Endothelial cell of umbilical vein (primary cell): ENCODE data around the gene WDR49. TPM values are rescaled to one million over a fixed set of nuclear protein-coding genes. Genes with fewer than 3 reads are reported as not detected.

ENCODE experiments used
- BruUV-seq: library from RNA; stranded (reverse); fragments of 400-500 nt; replicated peaks from 2 replicates; lab custom pipeline; 2021; lab: Mats Ljungman, UMichigan
- CTCF ChIA-PET: fragments of 300-600, 350-600 bp; sonication (Branson Sonifier 250); formaldehyde crosslinking; loops from one replicate; lab custom pipeline; 2021; ENCODE audit warnings: antibody characterized with exemption, inconsistent platforms; lab: Charles Lee
- POLR2A ChIA-PET: fragments of 300-600, 350-600 bp; sonication (Branson Sonifier 250); formaldehyde crosslinking; loops from one replicate; lab custom pipeline; 2021; ENCODE audit warnings: antibody characterized with exemption, inconsistent platforms; lab: Charles Lee
- DNase-seq: peaks from one replicate; pipeline ENCODE4 v3.0.0-alpha.2; 2011; ENCODE audit warnings: low read depth, low spot score
- FAIRE-seq: peaks from 2 replicates; lab custom pipeline; 2011; peaks lifted over from hg19 to GRCh38; lab: Jason Lieb, UNC
- H2AFZ ChIP-seq: 2 replicates; pipeline ENCODE4 v1.6.0; 2012; ENCODE audit warnings: low read depth, low read length, control low read depth, inconsistent platforms
- H3K27ac ChIP-seq: 2 replicates; pipeline ENCODE4 v1.5.1; 2011; ENCODE audit warnings: low read depth, mild to moderate bottlenecking, control low read depth, low read length, moderate library complexity; ENCODE audit not compliant: insufficient read depth
- H3K27me3 ChIP-seq, 2 experiments: 2 replicates each; pipeline versions ENCODE4 v1.6.0 to v1.6.1; 2011; ENCODE audit warnings: low read length in 2 of 2, mixed read lengths in 1 of 2; ENCODE audit not compliant: control insufficient read depth in 2 of 2, insufficient read depth in 2 of 2
- H3K36me3 ChIP-seq, 2 experiments: 2 replicates in 1 of 2; 3 replicates in 1 of 2; pipeline ENCODE4 v1.5.1; 2011; ENCODE audit warnings: low read length in 2 of 2, mild to moderate bottlenecking in 1 of 2, moderate library complexity in 1 of 2; ENCODE audit not compliant: control insufficient read depth in 2 of 2, insufficient read depth in 2 of 2; ENCODE audit errors: extremely low read depth in 1 of 2
- H3K4me1 ChIP-seq: 3 replicates; pipeline ENCODE4 v1.5.1; 2011; ENCODE audit warnings: mild to moderate bottlenecking, low read length; ENCODE audit not compliant: control insufficient read depth, insufficient read depth; ENCODE audit errors: extremely low read depth
- H3K4me2 ChIP-seq: 2 replicates; pipeline ENCODE4 v1.6.1; 2011; ENCODE audit warnings: low read length, control low read depth, mixed read lengths; ENCODE audit not compliant: insufficient read depth
- H3K4me3 ChIP-seq, 3 experiments: fragments of 200-600 bp in 1 of 3; sonication (generic), shearing (Covaris generic) in 1 of 3; replicated peaks in 1 of 3; 2 replicates each; pipeline ENCODE4 v1.5.1; 2011 to 2016; ENCODE audit warnings: control low read depth in 3 of 3, low read length in 3 of 3, mild to moderate bottlenecking in 2 of 3, inconsistent platforms in 1 of 3, low read depth in 1 of 3, moderate library complexity in 1 of 3; ENCODE audit not compliant: insufficient read depth in 1 of 3
- H3K79me2 ChIP-seq: 2 replicates; pipeline ENCODE4 v1.6.0; 2012; ENCODE audit warnings: low read length, inconsistent platforms; ENCODE audit not compliant: control insufficient read depth, insufficient read depth
- H3K9ac ChIP-seq: replicated peaks from 2 replicates; pipeline ENCODE3; 2011; ENCODE audit warnings: low read length, control low read depth; ENCODE audit not compliant: insufficient read depth; ENCODE audit errors: extremely low read depth
- H3K9me1 ChIP-seq: replicated peaks from 3 replicates; pipeline ENCODE4 v1.6.0; 2011; ENCODE audit warnings: mild to moderate bottlenecking, low read length; ENCODE audit not compliant: control insufficient read depth, insufficient read depth; ENCODE audit errors: extremely low read depth
- H3K9me3 ChIP-seq: replicated peaks from 2 replicates; pipeline ENCODE4 v1.5.1; 2012; ENCODE audit warnings: low read length, inconsistent platforms; ENCODE audit not compliant: control insufficient read depth, insufficient read depth
- H4K20me1 ChIP-seq: replicated peaks from 2 replicates; pipeline ENCODE3; 2011; ENCODE audit warnings: mild to moderate bottlenecking, low read length; ENCODE audit not compliant: control insufficient read depth, insufficient read depth; ENCODE audit errors: extremely low read depth
- CTCF ChIP-seq, 2 donors: IDR thresholded peaks; 1 replicate in 1 of 2; 2 replicates in 1 of 2; pipeline ENCODE4 v1.5.1; 2011; ENCODE audit warnings: low read length in 2 of 2, mild to moderate bottlenecking in 2 of 2, moderate library complexity in 2 of 2, control low read depth in 1 of 2, inconsistent platforms in 1 of 2, low read depth in 1 of 2; ENCODE audit not compliant: insufficient read depth in 1 of 2; ENCODE audit errors: extremely low read depth in 1 of 2
- EZH2 ChIP-seq: IDR thresholded peaks from 2 replicates; pipeline ENCODE4 v1.6.1; 2012; ENCODE audit warnings: borderline replicate concordance, low read depth, mild to moderate bottlenecking, moderate library complexity, low read length, inconsistent platforms; ENCODE audit not compliant: severe bottlenecking
- FOS ChIP-seq: IDR thresholded peaks from 2 replicates; pipeline ENCODE4 v1.6.1; 2011; ENCODE audit warnings: mild to moderate bottlenecking, low read length, moderate library complexity, borderline replicate concordance; ENCODE audit not compliant: insufficient read depth
- GATA2 ChIP-seq: IDR thresholded peaks from 2 replicates; pipeline ENCODE4 v1.7.0; 2011; ENCODE audit warnings: low read depth, mild to moderate bottlenecking, moderate library complexity, mixed read lengths, low read length; ENCODE audit not compliant: insufficient read length, insufficient read depth
- MAX ChIP-seq: IDR thresholded peaks from 2 replicates; pipeline ENCODE4 v1.6.1; 2011; ENCODE audit not compliant: insufficient read depth, insufficient read length
- MYC ChIP-seq: IDR thresholded peaks from one replicate; pipeline ENCODE4 v1.6.1; 2011; ENCODE audit warnings: mild to moderate bottlenecking, low read depth, low read length
- POLR2A ChIP-seq: IDR thresholded peaks from 2 replicates; pipeline ENCODE4 v1.6.1; 2012; ENCODE audit warnings: low read depth, mild to moderate bottlenecking, control low read depth, low read length
- POLR2AphosphoS5 ChIP-seq: IDR thresholded peaks from 2 replicates; pipeline ENCODE4 v1.6.1; 2012; ENCODE audit warnings: low read depth, mild to moderate bottlenecking, control low read depth, low read length, moderate library complexity; ENCODE audit not compliant: insufficient read depth
- dilution Hi-C: fragments of 300-500 bp; cut with MboI; formaldehyde crosslinking; loops from one replicate; pipeline ENCODE4 v1.15.0; 2019; ENCODE audit warnings: low sequenced_read_pairs; ENCODE audit not compliant: extremely low pct_ligation_motif_present
- intact Hi-C: fragments of 100-400 bp; cut with micrococcal nuclease; formaldehyde crosslinking; loops from one replicate; pipeline ENCODE4 v1.10.0; 2022
- polyA plus RNA-seq, 4 experiments: library from polyadenylated mRNA; depleted of rRNA in 3 of 4; stranded (reverse) in 3 of 4; unstranded in 1 of 4; fragments of >200 nt; gene quantifications; 2 replicates each; pipeline versions ENCODE4 v1.2.1 to v1.2.3, GENCODE V29; 2011 to 2012; ENCODE audit warnings: missing spikeins in 1 of 4
- total RNA-seq: library from RNA; stranded (reverse); gene quantifications from 2 replicates; pipeline ENCODE4 v1.2.3, GENCODE V29; 2021

The WDR49 gene
- total and polyA plus RNA-seq, 2 donors (not counting 3 experiments of a cell fraction or from before 2014, with no cell fraction given) = not detected

DNA sequence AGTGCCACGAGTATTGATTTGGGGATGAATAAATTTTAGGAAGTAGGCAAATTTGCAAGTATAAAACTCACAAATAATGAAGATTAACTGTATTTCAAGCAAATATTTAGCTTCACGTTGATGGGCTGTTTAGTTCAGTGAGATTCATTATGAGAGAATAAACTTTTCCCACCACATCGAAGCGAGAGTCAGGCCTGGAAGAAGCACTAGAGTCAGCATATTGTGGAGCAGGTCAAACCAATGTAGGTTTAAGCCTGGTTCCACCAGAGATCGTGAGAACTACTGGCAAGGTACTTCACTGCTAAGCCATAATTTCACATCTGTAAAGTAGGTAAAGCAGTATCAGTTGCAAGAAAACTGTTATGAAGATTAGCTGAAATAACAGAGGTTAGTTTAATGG, 22.3 kb downstream of the WDR49 start:
- Histone ChIP-seq H3K4me1 (no peaks in the 10 kb centered on the region), H3K9me3 (no peaks in the 10 kb centered on the region), H3K9me1 (no peaks in the 10 kb centered on the region), H3K4me3 (no peak overlapping the region), H2AFZ (no peak overlapping the region), H4K20me1 (no peaks in the 10 kb centered on the region), H3K36me3 (no peaks in the 10 kb centered on the region), H3K79me2 (no peaks in the 10 kb centered on the region), H3K27ac (no peak overlapping the region), H3K4me2 (no peak overlapping the region), H3K9ac (no peak overlapping the region), H3K27me3 (no peaks in the 10 kb centered on the region)
- dilution Hi-C loops = no loop called here
- POLR2A ChIA-PET = no interaction called here
- DNase-seq (no peak), FAIRE-seq (no peak)
- no TSS peak for BruUV-seq
- CTCF ChIA-PET = no interaction called here
- intact Hi-C loops = no loop called here
- TF ChIP-seq GATA2 (no peak), MAX (no peak), POLR2A (no peak), POLR2AphosphoS5 (no peak), EZH2 (no peak), FOS (no peak), MYC (no peak), CTCF (IDR thresholded peaks at IDR 0.05; ENCODE audit: extremely low read depth in 1 of 2, insufficient read depth in 1 of 2, low read depth in 1 of 2, low read length in 2 of 2) (no peak)
